ENCODE results near the gene PARP9.

The PARP9 gene

GRCh38 chr3:122563717-122564025 lies 429 bp downstream of the PARP9 start:
- Histone ChIP-seq H3K4me2 (ENCODE audit: low read length) (peak overlapping the region; percentile 84), H3K27me3 (ENCODE audit: control insufficient read depth, insufficient read depth, low read length) (no peaks in the 10 kb centered on the region), H2AFZ (peak overlapping the region; percentile 96), H3K9ac (peak overlapping the region; percentile 82), H3K9me3 (ENCODE audit: control insufficient read depth, low read length) (no peaks in the 10 kb centered on the region), H3K79me2 (peaks cover 6% of the 10 kb centered on the region), H3K4me1 (peaks cover 14% of the 10 kb centered on the region), H3K27ac (peak overlapping the region; percentile 96), H3K36me3 (ENCODE audit: control insufficient read depth, insufficient read depth, low read length) (no peaks in the 10 kb centered on the region), H3K4me3 (ENCODE audit: low read depth, low read length) (peak overlapping the region; percentile 84)
- no peak for TF ChIP-seq CTCF (IDR thresholded peaks at IDR 0.05)

- H3K4me3 ChIP-seq (ENCODE audit: low read depth, low read length) = peak overlapping the region; percentile 84
Measured at GRCh38 chr3:122562923-122563716, 980 bp downstream of the PARP9 start.

GRCh38 chr3:122560680-122561079 lies 3.4 kb downstream of the PARP9 start:
- Histone ChIP-seq H3K9ac (no peak overlapping the region), H2AFZ (no peak overlapping the region), H3K79me2 (peaks cover 6% of the 10 kb centered on the region), H3K9me3 (ENCODE audit: control insufficient read depth, low read length) (no peaks in the 10 kb centered on the region), H3K27me3 (ENCODE audit: control insufficient read depth, insufficient read depth, low read length) (no peaks in the 10 kb centered on the region), H3K27ac (no peak overlapping the region), H3K4me3 (ENCODE audit: low read depth, low read length) (no peak overlapping the region), H3K4me1 (peaks cover 11% of the 10 kb centered on the region), H3K36me3 (ENCODE audit: control insufficient read depth, insufficient read depth, low read length) (no peaks in the 10 kb centered on the region), H3K4me2 (ENCODE audit: low read length) (no peak overlapping the region)
- TF ChIP-seq CTCF (IDR thresholded peaks at IDR 0.05) = peak; percentile 71

More at GRCh38 chr3:122562923-122563716, 980 bp downstream of the PARP9 start:
- Histone ChIP-seq H2AFZ (peak overlapping the region; percentile 96), H3K79me2 (peaks cover 6% of the 10 kb centered on the region), H3K27me3 (ENCODE audit: control insufficient read depth, insufficient read depth, low read length) (no peaks in the 10 kb centered on the region), H3K9me3 (ENCODE audit: control insufficient read depth, low read length) (no peaks in the 10 kb centered on the region), H3K27ac (peak overlapping the region; percentile 96), H3K36me3 (ENCODE audit: control insufficient read depth, insufficient read depth, low read length) (no peaks in the 10 kb centered on the region), H3K9ac (peak overlapping the region; percentile 82), H3K4me1 (peaks cover 10% of the 10 kb centered on the region), H3K4me2 (ENCODE audit: low read length) (peak overlapping the region; percentile 84)
- no peak for TF ChIP-seq CTCF (IDR thresholded peaks at IDR 0.05)

GRCh38 chr3:122559906-122560305 lies 4.2 kb downstream of the PARP9 start:
- Histone ChIP-seq H3K4me2 (ENCODE audit: low read length) (no peak overlapping the region), H3K27ac (no peak overlapping the region), H3K4me3 (ENCODE audit: low read depth, low read length) (no peak overlapping the region), H3K9ac (no peak overlapping the region), H3K9me3 (ENCODE audit: control insufficient read depth, low read length) (no peaks in the 10 kb centered on the region), H3K36me3 (ENCODE audit: control insufficient read depth, insufficient read depth, low read length) (no peaks in the 10 kb centered on the region), H3K4me1 (peaks cover 13% of the 10 kb centered on the region), H3K79me2 (peaks cover 6% of the 10 kb centered on the region), H3K27me3 (ENCODE audit: control insufficient read depth, insufficient read depth, low read length) (no peaks in the 10 kb centered on the region), H2AFZ (no peak overlapping the region)
- TF ChIP-seq CTCF (IDR thresholded peaks at IDR 0.05) = no peak

- Histone ChIP-seq H3K27ac (no peak overlapping the region), H3K4me1 (peaks cover 12% of the 10 kb centered on the region), H3K4me3 (ENCODE audit: low read depth, low read length) (no peak overlapping the region), H3K4me2 (ENCODE audit: low read length) (no peak overlapping the region), H3K9ac (no peak overlapping the region), H3K79me2 (peaks cover 6% of the 10 kb centered on the region), H2AFZ (no peak overlapping the region), H3K27me3 (ENCODE audit: control insufficient read depth, insufficient read depth, low read length) (no peaks in the 10 kb centered on the region), H3K9me3 (ENCODE audit: control insufficient read depth, low read length) (no peaks in the 10 kb centered on the region), H3K36me3 (ENCODE audit: control insufficient read depth, insufficient read depth, low read length) (no peaks in the 10 kb centered on the region)
- no peak for TF ChIP-seq CTCF (IDR thresholded peaks at IDR 0.05)
Measured at GRCh38 chr3:122558605-122559004, 5.5 kb downstream of the PARP9 start.

Data from parathyroid adenoma (tissue), 2 donors.